Thoracic aorta (tissue), 2 donors: ENCODE measurements around the gene DTNB. TPM values are rescaled to one million over a fixed set of nuclear protein-coding genes. Genes with fewer than 3 reads are reported as not detected.
A peak's percentile ranks its signal among the peaks of the same experiment; 100 is the strongest.

ENCODE experiments used
- ATAC-seq: fragments of 150-250 bp; one replicate; pipeline ENCODE4 v1.8.0; 2017; ENCODE audit warnings: low read depth; ENCODE audit not compliant: insufficient number of reproducible peaks, low FRiP score
- DNase-seq: peaks from one replicate; pipeline ENCODE4 v3.0.0-alpha.2; 2020; ENCODE audit warnings: low spot score
- H3K27ac ChIP-seq, 2 donors: fragments of 200-600 bp; sonication (generic); 1 replicate in 1 of 2; 2 replicates in 1 of 2; pipeline ENCODE4 v1.5.1; 2016; ENCODE audit warnings: mild to moderate bottlenecking in 2 of 2, moderate library complexity in 2 of 2
- H3K27me3 ChIP-seq: fragments of 200-600 bp; sonication (generic); replicated peaks from 2 replicates; pipeline ENCODE4 v1.6.0; 2016; ENCODE audit warnings: mild to moderate bottlenecking; ENCODE audit not compliant: insufficient read depth
- H3K36me3 ChIP-seq: fragments of 200-600 bp; sonication (generic); one replicate; pipeline ENCODE4 v1.5.1; 2016
- H3K4me1 ChIP-seq, 2 donors: fragments of 200-600 bp; sonication (generic); 1 replicate in 1 of 2; 2 replicates in 1 of 2; pipeline versions ENCODE4 v1.5.1 to v1.6.0; 2016; ENCODE audit warnings: low read depth in 2 of 2, mild to moderate bottlenecking in 1 of 2; ENCODE audit not compliant: control insufficient read depth in 1 of 2
- H3K4me3 ChIP-seq: fragments of 200-600 bp; sonication (generic); 2 replicates; pipeline ENCODE4 v1.5.1; 2016; ENCODE audit warnings: mild to moderate bottlenecking
- H3K9me3 ChIP-seq: fragments of 200-600 bp; sonication (generic); 2 replicates; pipeline ENCODE4 v1.5.1; 2016
- CTCF ChIP-seq: fragments of 200-600 bp; sonication (generic); IDR thresholded peaks from one replicate; pipeline ENCODE4 v1.5.1; 2019; ENCODE audit warnings: antibody characterized with exemption
- total RNA-seq, 2 donors: library from RNA; depleted of rRNA; stranded (reverse); fragments of >200 nt; gene quantifications; one replicate each; pipeline versions ENCODE4 v1.1.0 to v1.2.3, GENCODE V29; 2016

DTNB gene
- total RNA-seq, 2 donors from 2014 or later = 16.3 to 76.2 TPM

GRCh38 chr2:25338401-25338800, 335.0 kb downstream of the DTNB start:
- H3K9me3 ChIP-seq = no peaks in the 10 kb centered on the region
- ATAC-seq = no peak
- no peak overlapping the region for H3K4me3 ChIP-seq
- no peaks in the 10 kb centered on the region for H3K27me3 ChIP-seq
- H3K27ac ChIP-seq = peak overlapping the region in 1 of 2 donors; percentile 15
- peaks cover 16 to 52% of the 10 kb centered on the region in 2 donors for H3K4me1 ChIP-seq
- no peaks in the 10 kb centered on the region for H3K36me3 ChIP-seq
- no peak for DNase-seq
- no peak for TF ChIP-seq CTCF

GRCh38 chr2:25337891-25338290, 335.5 kb downstream of the DTNB start:
- H3K4me1 ChIP-seq = peaks cover 16 to 57% of the 10 kb centered on the region in 2 donors
- no peaks in the 10 kb centered on the region for H3K9me3 ChIP-seq
- no peak for TF ChIP-seq CTCF
- DNase-seq (no peak), ATAC-seq (no peak)
- no peaks in the 10 kb centered on the region for H3K27me3 ChIP-seq
- H3K36me3 ChIP-seq = no peaks in the 10 kb centered on the region
- H3K4me3 ChIP-seq = no peak overlapping the region
- H3K27ac ChIP-seq = no peak overlapping the region

- ATAC-seq = no peak
Measured at GRCh38 chr2:25337276-25337675, 336.1 kb downstream of the DTNB start.

GRCh38 chr2:25336383-25336841, 337.0 kb downstream of the DTNB start:
- no peaks in the 10 kb centered on the region for H3K36me3 ChIP-seq
- H3K4me1 ChIP-seq = peaks cover 16 to 68% of the 10 kb centered on the region in 2 donors
- no peak for DNase-seq
- no peaks in the 10 kb centered on the region for H3K27me3 ChIP-seq
- TF ChIP-seq CTCF = no peak
- H3K4me3 ChIP-seq = no peak overlapping the region
- no peak for ATAC-seq
- H3K9me3 ChIP-seq = no peaks in the 10 kb centered on the region
- H3K27ac ChIP-seq = no peak overlapping the region

More at GRCh38 chr2:25337276-25337675, 336.1 kb downstream of the DTNB start:
- H3K27ac ChIP-seq = no peak overlapping the region
- H3K9me3 ChIP-seq = no peaks in the 10 kb centered on the region
- H3K4me3 ChIP-seq = no peak overlapping the region
- H3K27me3 ChIP-seq = no peaks in the 10 kb centered on the region
- no peak for TF ChIP-seq CTCF
- H3K36me3 ChIP-seq = no peaks in the 10 kb centered on the region
- no peak for DNase-seq
- H3K4me1 ChIP-seq = peaks cover 16 to 63% of the 10 kb centered on the region in 2 donors

- H3K27ac ChIP-seq = no peak overlapping the region
- TF ChIP-seq CTCF = no peak
- no peak overlapping the region for H3K4me3 ChIP-seq
- no peaks in the 10 kb centered on the region for H3K36me3 ChIP-seq
- no peaks in the 10 kb centered on the region for H3K27me3 ChIP-seq
- peaks cover 16 to 68% of the 10 kb centered on the region in 2 donors for H3K4me1 ChIP-seq
- DNase-seq (no peak), ATAC-seq (no peak)
- no peaks in the 10 kb centered on the region for H3K9me3 ChIP-seq
Measured at GRCh38 chr2:25335971-25336370, 337.4 kb downstream of the DTNB start.
